PFSK-1 (cell line): ENCODE measurements around the gene PHC1.

Source experiments
- FOXP2 ChIP-seq: optimal IDR thresholded peaks from 2 replicates; pipeline ENCODE3; 2011; ENCODE audit warnings: borderline replicate concordance, control low read depth, inconsistent platforms; ENCODE audit not compliant: insufficient read depth; ENCODE audit errors: extremely low read length, extremely low read depth
- POLR2AphosphoS5 ChIP-seq: IDR thresholded peaks from 2 replicates; pipeline ENCODE4 v1.6.1; 2012; ENCODE audit warnings: low read depth, mild to moderate bottlenecking, control low read depth, low read length, moderate library complexity
- REST ChIP-seq, 2 experiments: IDR thresholded peaks; 2 replicates each; pipeline versions ENCODE4 v1.6.1 to v1.8.0; 2011 to 2012; ENCODE audit warnings: low read depth in 2 of 2, low read length in 2 of 2, control low read depth in 1 of 2, inconsistent platforms in 1 of 2, mild to moderate bottlenecking in 1 of 2, moderate library complexity in 1 of 2; ENCODE audit not compliant: insufficient read depth in 1 of 2
- SIN3A ChIP-seq: IDR thresholded peaks from 2 replicates; pipeline ENCODE4 v1.6.1; 2012; ENCODE audit warnings: mild to moderate bottlenecking, low read length, moderate library complexity, borderline replicate concordance; ENCODE audit not compliant: insufficient read depth
- TAF1 ChIP-seq: IDR thresholded peaks from 2 replicates; pipeline ENCODE4 v1.6.1; 2012; ENCODE audit warnings: low read length, control low read depth, borderline replicate concordance; ENCODE audit not compliant: insufficient read depth

The PHC1 gene

GRCh38 chr12:8970432-8970831 lies 56.1 kb downstream of the PHC1 start:
- TF ChIP-seq FOXP2, result no peak
- TF ChIP-seq TAF1, result no peak
- no peak for TF ChIP-seq REST (IDR thresholded peaks at IDR 0.05; ENCODE audit: insufficient read depth in 1 of 2, low read depth in 2 of 2, low read length in 2 of 2)
- TF ChIP-seq POLR2AphosphoS5, result no peak
- TF ChIP-seq SIN3A, result no peak

- TF ChIP-seq REST (IDR thresholded peaks at IDR 0.05; ENCODE audit: insufficient read depth in 1 of 2, low read depth in 2 of 2, low read length in 2 of 2), result no peak
- no peak for TF ChIP-seq SIN3A
- TF ChIP-seq TAF1, result no peak
- no peak for TF ChIP-seq FOXP2
Observed at GRCh38 chr12:8980137-8980536, 65.8 kb downstream of the PHC1 start.

- TF ChIP-seq SIN3A (no peak), REST (IDR thresholded peaks at IDR 0.05; ENCODE audit: insufficient read depth in 1 of 2, low read depth in 2 of 2, low read length in 2 of 2) (no peak), POLR2AphosphoS5 (no peak), TAF1 (no peak), FOXP2 (no peak)
Observed at GRCh38 chr12:8985213-8985754, 71.0 kb downstream of the PHC1 start.

GRCh38 chr12:8987163-8987562 lies 72.9 kb downstream of the PHC1 start:
- TF ChIP-seq POLR2AphosphoS5 (no peak), TAF1 (no peak), REST (IDR thresholded peaks at IDR 0.05; ENCODE audit: insufficient read depth in 1 of 2, low read depth in 2 of 2, low read length in 2 of 2) (no peak), FOXP2 (no peak), SIN3A (no peak)

GRCh38 chr12:8987685-8988084 lies 73.4 kb downstream of the PHC1 start:
- TF ChIP-seq FOXP2 (no peak), REST (IDR thresholded peaks at IDR 0.05; ENCODE audit: insufficient read depth in 1 of 2, low read depth in 2 of 2, low read length in 2 of 2) (no peak), TAF1 (no peak), POLR2AphosphoS5 (no peak), SIN3A (no peak)
